Keratinocyte (primary cell): ENCODE measurements around the gene PFKFB4.
"Not testable (repeated sequence)": the region's sequence is repeated elsewhere in the genome, so short reads cannot be mapped to it uniquely, and the experiment has no call there.

Source experiments
- EZH2 ChIP-seq: IDR thresholded peaks from one replicate; pipeline ENCODE4 v1.6.1; 2012; ENCODE audit warnings: inconsistent platforms, mild to moderate bottlenecking, low read length, moderate library complexity
- TF ChIP-seq, protein P1 (sequence below), 3 experiments: IDR thresholded peaks in 1 of 3; conservative IDR thresholded peaks in 1 of 3; optimal IDR thresholded peaks in 1 of 3; 2 replicates in 2 of 3; 3 replicates in 1 of 3; pipeline versions ENCODE3 to v1.5.1; 2011; ENCODE audit warnings: low read length in 3 of 3, mild to moderate bottlenecking in 3 of 3, moderate library complexity in 2 of 3, control low read depth in 1 of 3, inconsistent platforms in 1 of 3; ENCODE audit not compliant: insufficient read depth in 2 of 3; ENCODE audit errors: extremely low read depth in 1 of 3

DNA sequence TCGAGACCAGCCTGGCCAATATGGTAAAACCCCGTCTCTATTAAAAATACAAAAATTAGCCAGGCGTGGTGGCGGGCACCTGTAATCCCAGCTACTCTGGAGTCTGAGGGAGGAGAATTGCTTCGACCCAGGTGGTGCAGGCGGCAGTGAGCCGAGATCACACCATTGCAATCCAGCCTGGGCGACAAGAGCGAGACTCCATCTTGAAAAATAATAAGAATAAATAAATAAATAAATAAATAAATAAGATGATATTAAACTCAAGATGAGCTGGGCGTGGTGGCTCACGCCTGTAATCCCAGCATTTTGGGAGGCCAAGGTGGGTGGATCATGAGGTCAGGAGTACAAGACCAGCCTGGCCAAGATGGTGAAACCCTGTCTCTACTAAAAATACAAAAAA lies 75.7 kb downstream of the PFKFB4 start:
- TF ChIP-seq, protein P1, sequence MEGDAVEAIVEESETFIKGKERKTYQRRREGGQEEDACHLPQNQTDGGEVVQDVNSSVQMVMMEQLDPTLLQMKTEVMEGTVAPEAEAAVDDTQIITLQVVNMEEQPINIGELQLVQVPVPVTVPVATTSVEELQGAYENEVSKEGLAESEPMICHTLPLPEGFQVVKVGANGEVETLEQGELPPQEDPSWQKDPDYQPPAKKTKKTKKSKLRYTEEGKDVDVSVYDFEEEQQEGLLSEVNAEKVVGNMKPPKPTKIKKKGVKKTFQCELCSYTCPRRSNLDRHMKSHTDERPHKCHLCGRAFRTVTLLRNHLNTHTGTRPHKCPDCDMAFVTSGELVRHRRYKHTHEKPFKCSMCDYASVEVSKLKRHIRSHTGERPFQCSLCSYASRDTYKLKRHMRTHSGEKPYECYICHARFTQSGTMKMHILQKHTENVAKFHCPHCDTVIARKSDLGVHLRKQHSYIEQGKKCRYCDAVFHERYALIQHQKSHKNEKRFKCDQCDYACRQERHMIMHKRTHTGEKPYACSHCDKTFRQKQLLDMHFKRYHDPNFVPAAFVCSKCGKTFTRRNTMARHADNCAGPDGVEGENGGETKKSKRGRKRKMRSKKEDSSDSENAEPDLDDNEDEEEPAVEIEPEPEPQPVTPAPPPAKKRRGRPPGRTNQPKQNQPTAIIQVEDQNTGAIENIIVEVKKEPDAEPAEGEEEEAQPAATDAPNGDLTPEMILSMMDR (optimal IDR thresholded peaks at IDR 0.05 in 1 of 3, IDR thresholded peaks at IDR 0.05 in 1 of 3, conservative IDR thresholded peaks at IDR 0.05 in 1 of 3; ENCODE audit: extremely low read depth in 1 of 3, insufficient read depth in 2 of 3, low read length in 3 of 3), result not testable (repeated sequence)
- not testable (repeated sequence) for TF ChIP-seq EZH2
